ENCODE results near the gene CD300LD. TPM values are rescaled to one million over a fixed set of nuclear protein-coding genes. Genes with fewer than 3 reads are reported as not detected.

CD300LD gene
- total RNA-seq, 1 experiment from 2014 or later, result not detected

GRCh38 chr17:74599448-74599939 is 7.4 kb upstream of the CD300LD start:
- intact Hi-C loops (cut with micrococcal nuclease), result no loop called here
- H3K27ac Mint-ChIP-seq (ENCODE audit: low read depth, unreplicated experiment), result peak overlapping the region; percentile 36
- DNase-seq (ENCODE audit: unreplicated experiment), result peak; percentile 43
- H3K4me1 Mint-ChIP-seq (ENCODE audit: insufficient read depth, unreplicated experiment), result peaks cover 29% of the 10 kb centered on the region
- H3K4me3 Mint-ChIP-seq (ENCODE audit: unreplicated experiment), result no peak overlapping the region
- BruUV-seq (replicated peaks), result no TSS peak
- TF ChIP-seq CTCF (IDR thresholded peaks at IDR 0.05; ENCODE audit: unreplicated experiment), result no peak
- CTCF ChIA-PET, result interaction anchor here (0.9 to 1.1 kb wide), 2 partner anchors 13 to 142 kb away, joined by 3 to 5 read pairs; no protein-coding TSS in a partner anchor
- no peaks in the 10 kb centered on the region for H3K27me3 Mint-ChIP-seq (ENCODE audit: insufficient read depth, unreplicated experiment)
- H3K36me3 Mint-ChIP-seq (ENCODE audit: insufficient read depth, unreplicated experiment), result no peaks in the 10 kb centered on the region
- H3K9me3 Mint-ChIP-seq (ENCODE audit: unreplicated experiment), result no peaks in the 10 kb centered on the region
- POLR2A ChIA-PET, result interaction anchor here (0.7 to 1.2 kb wide), 4 partner anchors 25 to 168 kb away, joined by 3 to 4 read pairs (median 3); no protein-coding TSS in a partner anchor

DNA sequence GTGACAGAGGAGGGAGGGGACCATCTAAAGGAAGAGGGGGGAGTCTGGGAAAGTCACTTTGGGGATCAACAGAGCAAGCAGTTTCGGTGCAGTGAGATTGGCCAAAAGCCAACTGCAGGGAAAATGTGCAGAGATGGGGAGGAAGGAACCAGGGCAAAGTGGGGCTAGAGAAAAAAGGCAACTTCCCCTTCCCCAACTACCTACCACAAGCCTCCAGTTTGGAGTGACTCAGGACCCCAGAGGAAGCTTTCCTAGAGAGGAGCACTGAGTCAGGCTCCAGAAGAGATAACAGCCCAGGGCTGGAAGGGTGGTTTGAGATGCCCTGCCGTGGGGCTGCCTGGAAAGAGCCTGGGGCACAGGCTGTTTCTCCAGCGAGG is 6.9 kb upstream of the CD300LD start:
- TF ChIP-seq CTCF (IDR thresholded peaks at IDR 0.05; ENCODE audit: unreplicated experiment), result no peak
- CTCF ChIA-PET, result interaction anchor here (0.6 kb wide), 1 partner anchor 300 kb away, joined by 3 read pairs; no protein-coding TSS in a partner anchor
- DNase-seq (ENCODE audit: unreplicated experiment), result no peak
- H3K9me3 Mint-ChIP-seq (ENCODE audit: unreplicated experiment), result no peaks in the 10 kb centered on the region
- H3K36me3 Mint-ChIP-seq (ENCODE audit: insufficient read depth, unreplicated experiment), result no peaks in the 10 kb centered on the region
- intact Hi-C loops (cut with micrococcal nuclease), result no loop called here
- no peaks in the 10 kb centered on the region for H3K27me3 Mint-ChIP-seq (ENCODE audit: insufficient read depth, unreplicated experiment)
- H3K4me3 Mint-ChIP-seq (ENCODE audit: unreplicated experiment), result no peak overlapping the region
- H3K27ac Mint-ChIP-seq (ENCODE audit: low read depth, unreplicated experiment), result peak overlapping the region; percentile 36
- POLR2A ChIA-PET, result interaction anchor here (1.2 kb wide), 1 partner anchor 30 kb away, joined by 4 read pairs; no protein-coding TSS in a partner anchor
- no TSS peak for BruUV-seq (replicated peaks)
- peaks cover 28% of the 10 kb centered on the region for H3K4me1 Mint-ChIP-seq (ENCODE audit: insufficient read depth, unreplicated experiment)

GRCh38 chr17:74598346-74599022 is 6.4 kb upstream of the CD300LD start:
- Mint-ChIP-seq H3K27ac (ENCODE audit: low read depth, unreplicated experiment) (no peak overlapping the region), H3K4me3 (ENCODE audit: unreplicated experiment) (no peak overlapping the region), H3K4me1 (ENCODE audit: insufficient read depth, unreplicated experiment) (peaks cover 28% of the 10 kb centered on the region), H3K36me3 (ENCODE audit: insufficient read depth, unreplicated experiment) (no peaks in the 10 kb centered on the region), H3K27me3 (ENCODE audit: insufficient read depth, unreplicated experiment) (no peaks in the 10 kb centered on the region), H3K9me3 (ENCODE audit: unreplicated experiment) (no peaks in the 10 kb centered on the region)
- ChIA-PET POLR2A (interaction anchor here (1.2 kb wide), 1 partner anchor 32 kb away, joined by 3 read pairs; no protein-coding TSS in a partner anchor), CTCF (interaction anchor here (0.6 to 0.8 kb wide), 4 partner anchors 27 to 300 kb away, joined by 3 to 5 read pairs (median 3); no protein-coding TSS in a partner anchor)
- TF ChIP-seq CTCF (IDR thresholded peaks at IDR 0.05; ENCODE audit: unreplicated experiment), result no peak
- DNase-seq (ENCODE audit: unreplicated experiment), result no peak
- no TSS peak for BruUV-seq (replicated peaks)
- intact Hi-C loops (cut with micrococcal nuclease), result no loop called here

DNA sequence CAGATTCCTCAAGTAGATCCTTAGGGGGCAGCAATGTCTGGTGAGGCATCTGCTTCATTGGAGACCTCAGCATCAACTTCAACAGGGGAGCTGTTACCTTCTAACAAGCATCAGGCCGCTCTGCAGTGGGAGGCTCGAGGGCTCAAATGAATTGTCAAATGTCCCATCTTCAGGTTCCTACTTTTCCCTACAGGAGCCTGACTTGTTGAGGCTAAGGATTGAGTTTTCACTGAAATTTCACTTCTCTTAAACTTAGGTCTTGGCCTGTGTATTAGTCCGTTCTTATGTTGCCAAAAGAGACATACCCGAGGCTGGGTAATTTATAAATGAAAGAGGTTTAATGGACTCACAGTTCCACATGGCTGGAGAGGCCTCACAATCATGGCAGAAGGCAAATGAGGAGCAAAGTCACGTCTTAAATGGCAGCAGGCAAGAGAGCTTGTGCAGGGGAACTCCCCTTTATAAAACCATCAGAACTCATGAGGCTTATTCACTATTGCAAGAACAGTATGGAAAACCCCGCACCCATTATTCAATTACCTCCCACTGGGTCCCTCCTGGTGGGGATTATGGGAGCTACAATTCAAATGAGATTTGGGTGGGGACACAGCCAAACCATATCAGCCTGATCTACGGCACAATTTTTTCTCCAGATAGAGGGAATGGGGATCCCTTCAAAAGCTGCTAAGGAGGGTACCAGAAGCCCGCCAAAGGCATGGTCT is 5.1 kb upstream of the CD300LD start:
- H3K4me1 Mint-ChIP-seq (ENCODE audit: insufficient read depth, unreplicated experiment), result peaks cover 36% of the 10 kb centered on the region
- H3K36me3 Mint-ChIP-seq (ENCODE audit: insufficient read depth, unreplicated experiment), result no peaks in the 10 kb centered on the region
- no peak for TF ChIP-seq CTCF (IDR thresholded peaks at IDR 0.05; ENCODE audit: unreplicated experiment)
- H3K27me3 Mint-ChIP-seq (ENCODE audit: insufficient read depth, unreplicated experiment), result no peaks in the 10 kb centered on the region
- BruUV-seq (replicated peaks), result no TSS peak
- H3K9me3 Mint-ChIP-seq (ENCODE audit: unreplicated experiment), result no peaks in the 10 kb centered on the region
- intact Hi-C loops (cut with micrococcal nuclease), result no loop called here
- no peak for DNase-seq (ENCODE audit: unreplicated experiment)
- ChIA-PET POLR2A (interaction anchor here (1.2 kb wide), 1 partner anchor 31 kb away, joined by 3 read pairs; no protein-coding TSS in a partner anchor), CTCF (interaction anchor here (0.6 to 0.8 kb wide), 3 partner anchors 78 to 1204 kb away, joined by 3 to 5 read pairs (median 3); no protein-coding TSS in a partner anchor)
- H3K4me3 Mint-ChIP-seq (ENCODE audit: unreplicated experiment), result no peak overlapping the region
- H3K27ac Mint-ChIP-seq (ENCODE audit: low read depth, unreplicated experiment), result no peak overlapping the region
